Stimulated activated CD4-positive, alpha-beta T cell treated with anti-CD3 and anti-CD28 coated beads, Interleukin-4, amount 100 ng/mL, for 4 hours (primary cell): ENCODE data around the gene C6orf47.

ENCODE experiments used
- DNase-seq, 2 experiments: peaks; one replicate each; pipeline ENCODE4 v3.0.0-alpha.2; 2020

The C6orf47 gene

GRCh38 chr6:31687860-31688693 lies 27.5 kb upstream of the C6orf47 start:
- no peak for DNase-seq

- DNase-seq: no peak
These were observed 26.7 kb upstream of the C6orf47 start for GRCh38 chr6:31687321-31687720.

DNA sequence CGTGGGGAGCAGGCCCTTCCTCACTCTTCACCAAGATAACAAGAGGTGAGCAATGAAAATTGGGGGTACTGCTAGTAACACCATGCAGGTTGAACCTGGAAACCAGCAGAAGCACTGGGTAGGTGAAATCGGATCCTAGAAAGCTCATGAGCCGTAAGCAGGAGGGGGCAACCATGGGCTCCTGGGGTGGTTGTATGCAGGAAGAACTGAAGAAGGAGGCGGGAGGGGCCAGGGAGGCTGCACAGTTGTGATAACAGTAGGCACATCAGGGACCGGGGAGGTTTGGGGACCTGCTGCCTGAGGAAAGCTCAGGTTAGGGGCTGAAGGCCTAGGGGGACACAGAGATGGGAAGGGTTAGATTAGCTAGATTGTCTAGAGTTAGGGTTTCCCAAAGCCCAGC lies 25.9 kb upstream of the C6orf47 start:
- no peak for DNase-seq

GRCh38 chr6:31683591-31683990 lies 23.0 kb upstream of the C6orf47 start:
- no peak for DNase-seq

DNA sequence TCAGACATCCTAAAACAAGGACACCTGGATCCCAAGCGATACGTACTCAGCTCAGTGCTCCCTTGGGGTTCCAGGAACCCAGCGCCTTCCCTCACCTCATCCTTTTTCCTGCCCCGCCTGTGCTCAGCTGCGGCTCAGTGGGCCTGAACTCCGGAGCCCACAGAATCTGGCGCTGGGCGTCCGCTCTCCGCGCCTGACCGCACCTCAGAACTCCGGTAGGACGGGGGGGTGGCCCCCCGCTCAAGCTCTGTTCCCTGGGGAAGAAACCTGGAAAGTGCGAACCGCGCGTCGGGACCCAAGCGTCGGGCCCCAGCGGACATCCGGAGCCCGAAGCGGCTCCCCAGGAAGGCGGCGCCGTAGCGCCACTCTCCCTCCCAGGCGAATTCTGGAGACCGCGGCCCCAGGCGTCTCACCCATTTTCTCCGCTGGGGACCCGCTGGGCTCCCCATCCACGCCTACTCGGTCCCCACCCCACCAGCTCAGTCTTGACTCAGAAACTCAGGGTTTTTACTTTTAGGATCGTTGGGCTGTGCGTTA lies 20.6 kb upstream of the C6orf47 start:
- peak; percentile 36 to 40 for DNase-seq

DNA sequence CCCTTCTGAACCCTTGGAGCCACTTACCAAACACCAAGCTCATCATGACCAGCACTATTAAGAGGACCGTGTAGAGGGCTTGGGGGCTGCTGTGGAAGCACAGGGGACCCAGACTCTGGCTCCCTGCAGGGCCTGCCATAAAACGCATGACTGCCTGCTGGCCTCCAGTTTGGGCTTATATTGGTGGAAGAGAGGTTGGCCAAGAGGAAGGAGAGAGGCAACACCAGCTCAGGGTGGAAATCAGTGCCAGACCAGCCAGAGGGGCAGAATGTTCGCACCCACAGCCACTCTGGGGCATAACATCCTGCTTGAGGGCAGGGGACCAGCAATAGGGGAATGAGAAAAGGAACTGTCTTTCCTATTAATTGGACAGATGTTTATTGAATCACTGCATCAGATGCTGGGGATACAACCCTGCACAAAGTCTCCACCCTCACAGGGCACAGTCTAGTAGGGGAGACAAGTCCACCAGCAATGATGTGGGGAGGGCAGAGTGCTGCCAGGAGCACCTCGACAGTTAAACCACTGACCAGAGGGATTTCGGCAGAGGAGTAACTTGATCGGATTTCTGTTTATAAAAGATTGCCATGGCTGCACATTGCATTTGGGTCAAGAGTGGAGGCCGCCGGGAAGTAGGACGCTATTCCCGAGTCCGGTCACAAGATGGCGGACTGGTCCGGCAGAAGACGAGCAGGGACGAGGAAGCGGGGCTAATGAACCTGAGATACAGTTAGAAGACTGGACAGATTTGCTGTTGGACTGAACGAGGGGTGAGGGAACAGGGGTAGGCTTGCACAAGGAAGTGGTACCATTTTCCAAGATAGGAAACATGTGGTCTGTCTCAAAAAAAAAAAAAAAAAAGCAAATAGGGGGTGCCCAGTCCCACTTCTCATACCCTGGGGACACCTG lies 19.9 kb upstream of the C6orf47 start, which contains the start of gene LY6G5C:
TSS of gene LY6G5C (minus strand) at position 842 of the 909 bp plus-strand sequence. CDS start at position 148, 694 bp downstream.
- DNase-seq: peak; percentile 56 to 58

DNA sequence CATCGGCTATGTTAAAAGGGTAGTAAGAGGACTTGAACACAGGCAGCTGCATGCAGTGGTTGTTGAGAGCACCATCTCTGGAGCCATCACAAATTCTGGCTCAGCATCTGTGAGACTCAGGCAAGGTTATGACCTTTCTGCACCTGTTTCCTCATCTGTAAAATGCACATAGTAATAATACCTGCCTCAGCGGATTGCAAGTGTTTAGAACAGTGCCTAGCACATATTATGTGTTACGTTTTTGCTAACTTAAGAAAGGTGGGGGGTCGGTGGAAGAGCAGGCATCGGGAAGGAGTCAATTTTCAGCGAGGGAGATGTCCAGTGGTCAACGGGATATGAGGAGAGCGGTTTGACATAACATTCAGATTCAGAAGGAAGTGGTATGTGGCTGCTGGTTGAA lies 17.4 kb upstream of the C6orf47 start:
- DNase-seq: no peak

DNA sequence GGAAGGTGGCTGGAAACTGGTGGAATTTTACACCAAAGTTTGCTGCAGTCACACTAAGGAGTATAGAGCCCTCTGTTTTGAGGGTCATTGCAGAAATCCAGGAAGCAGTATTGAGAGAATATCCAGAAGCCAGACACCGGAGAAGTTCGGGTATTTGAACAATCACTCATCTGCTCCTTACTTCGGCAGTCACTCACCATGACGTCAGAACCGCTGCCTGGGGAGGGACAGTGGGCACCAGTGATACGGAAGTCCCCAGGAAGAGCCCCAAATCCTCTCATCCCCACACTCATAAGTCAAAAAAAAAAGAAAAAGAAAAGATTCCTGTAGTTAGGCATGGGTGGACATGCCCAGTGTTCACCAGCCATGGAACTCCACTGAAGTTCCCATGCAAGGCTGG lies 16.3 kb upstream of the C6orf47 start:
- no peak for DNase-seq

DNA sequence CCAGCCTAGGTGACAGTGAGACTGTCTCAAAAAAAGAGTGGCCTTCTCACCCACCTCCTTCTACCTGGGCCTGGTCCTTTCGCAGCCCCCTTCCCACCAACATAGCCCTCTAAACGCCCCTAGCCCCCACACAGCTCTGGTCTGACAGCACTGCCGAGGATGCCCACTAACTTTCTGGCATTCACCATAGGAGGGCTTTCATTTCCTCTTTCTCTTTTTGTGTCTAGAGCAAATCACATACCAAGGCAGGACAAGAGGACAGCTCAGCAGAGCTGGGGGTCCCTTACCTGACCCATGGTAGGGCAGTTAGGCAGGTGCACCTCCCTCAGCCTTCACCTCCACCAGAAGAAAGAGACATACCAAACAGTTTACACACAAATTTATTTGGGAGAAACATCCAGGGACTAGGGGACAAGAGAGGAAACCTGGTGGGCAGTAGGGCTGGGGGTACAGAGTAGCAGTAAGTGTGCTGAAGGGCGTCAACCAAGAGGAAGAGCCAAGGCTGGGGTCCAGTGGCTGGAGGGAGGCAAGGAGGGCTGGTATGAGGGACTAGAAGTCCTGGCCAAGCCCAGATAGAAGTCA lies 15.8 kb upstream of the C6orf47 start:
- no peak for DNase-seq

DNA sequence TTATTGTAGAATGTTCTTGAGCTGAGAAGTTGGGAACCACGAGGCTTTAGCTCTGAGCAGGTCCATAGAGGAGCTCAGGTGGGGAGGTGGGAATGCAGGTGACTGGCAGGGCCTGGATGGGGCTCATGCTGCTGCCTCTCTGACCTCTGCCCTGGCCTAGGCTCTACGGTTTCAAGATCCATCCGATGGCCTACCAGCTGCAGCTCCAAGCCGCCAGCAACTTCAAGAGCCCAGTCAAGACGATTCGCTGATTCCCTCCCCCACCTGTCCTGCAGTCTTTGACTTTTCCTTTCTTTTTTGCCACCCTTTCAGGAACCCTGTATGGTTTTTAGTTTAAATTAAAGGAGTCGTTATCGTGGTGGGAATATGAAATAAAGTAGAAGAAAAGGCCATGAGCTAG lies 9.1 kb upstream of the C6orf47 start, which contains the start of gene LY6G5B:
TSS of gene LY6G5B (plus strand) at position 301 of the 400 bp plus-strand sequence. CDS start 975 bp downstream, outside the sequence.
- no peak for DNase-seq

GRCh38 chr6:31666337-31666965 lies 5.9 kb upstream of the C6orf47 start:
- DNase-seq: no peak

GRCh38 chr6:31665501-31666336 lies 5.1 kb upstream of the C6orf47 start, which contains the start of gene CSNK2B:
TSS of gene CSNK2B (plus strand) at chr6:31666080. CDS start at chr6:31666832, 752 bp downstream.
- DNase-seq: peak; percentile 94 to 98

DNA sequence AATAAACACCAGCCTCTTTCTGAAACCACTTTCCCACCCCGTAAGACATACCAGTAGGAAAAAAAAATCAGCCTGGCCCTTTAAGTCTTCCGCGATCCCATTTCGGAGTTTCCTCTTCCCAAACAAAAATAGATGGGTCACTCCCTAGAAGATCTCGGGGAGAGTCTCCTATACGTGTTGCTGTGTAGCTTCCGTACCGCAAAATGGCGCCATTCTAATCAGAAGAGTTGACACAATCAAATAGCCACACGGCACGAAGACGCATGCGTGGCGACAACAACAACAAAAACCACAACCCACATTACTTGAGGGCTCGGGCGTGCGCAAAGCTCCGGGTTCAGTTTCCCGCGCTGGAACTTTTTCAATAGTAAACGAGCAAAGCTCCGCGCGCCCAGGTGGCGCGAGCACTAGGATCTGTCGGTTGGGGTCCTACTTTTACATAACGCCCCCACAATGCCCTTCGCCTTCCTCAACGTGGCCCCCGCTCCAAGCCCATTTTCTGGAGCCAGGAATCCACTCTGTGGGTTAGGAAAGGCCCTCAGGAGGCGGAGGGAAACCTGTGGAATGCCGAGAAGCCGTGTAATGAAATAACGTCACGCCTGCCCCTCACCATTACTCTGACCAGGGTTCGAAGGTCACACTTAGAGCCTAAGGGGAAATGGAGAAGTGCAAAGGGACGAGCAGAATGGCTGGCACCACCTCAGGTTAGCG lies 4.4 kb upstream of the C6orf47 start, which contains the start of gene GPANK1:
TSS of gene GPANK1 (minus strand) at position 208 of the 711 bp plus-strand sequence. CDS start 519 bp downstream, outside the sequence.
- peak; percentile 79 to 87 for DNase-seq

DNA sequence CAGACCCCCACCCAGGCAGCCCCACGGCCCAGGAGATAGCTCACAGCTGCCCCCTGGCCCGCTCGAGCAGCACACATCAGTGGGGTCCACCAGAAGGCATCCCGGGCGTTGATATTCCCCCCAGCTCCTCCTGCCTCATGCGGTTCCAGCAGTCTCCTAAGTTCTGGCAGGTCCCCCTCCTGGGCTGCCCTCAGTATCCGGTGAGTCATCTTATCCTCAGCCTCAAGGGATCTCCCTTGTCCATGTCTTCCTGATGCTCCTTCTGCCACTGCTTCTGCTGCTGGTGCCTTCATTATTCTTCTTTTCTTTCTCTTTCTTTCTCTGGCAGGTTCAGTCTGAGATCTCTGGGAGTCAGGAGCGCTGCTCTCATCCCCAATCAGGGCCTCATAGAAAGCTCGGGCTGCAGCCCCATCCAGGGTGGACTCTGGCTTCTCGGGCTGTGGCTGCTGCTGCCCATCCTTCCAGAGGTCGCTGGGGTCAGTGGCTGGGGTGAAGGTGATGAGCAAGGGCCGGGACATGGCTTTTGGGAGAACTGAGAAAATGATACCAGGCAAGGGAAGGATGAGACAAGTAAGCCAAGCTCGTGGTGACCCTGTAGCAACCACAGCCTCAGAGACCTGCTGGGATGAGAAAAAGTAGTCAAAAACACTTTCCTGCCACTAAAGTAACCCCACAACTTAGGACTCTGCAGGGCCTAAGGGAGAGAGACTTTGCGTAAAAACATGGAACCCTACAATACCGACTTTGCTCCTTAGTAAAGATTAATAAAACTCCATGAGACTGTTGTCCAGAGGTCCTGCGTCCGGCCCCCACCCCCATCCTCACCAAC lies 3.6 kb upstream of the C6orf47 start:
- DNase-seq: no peak

- no peak for DNase-seq
These were observed 2.8 kb upstream of the C6orf47 start for GRCh38 chr6:31663126-31663960.

DNA sequence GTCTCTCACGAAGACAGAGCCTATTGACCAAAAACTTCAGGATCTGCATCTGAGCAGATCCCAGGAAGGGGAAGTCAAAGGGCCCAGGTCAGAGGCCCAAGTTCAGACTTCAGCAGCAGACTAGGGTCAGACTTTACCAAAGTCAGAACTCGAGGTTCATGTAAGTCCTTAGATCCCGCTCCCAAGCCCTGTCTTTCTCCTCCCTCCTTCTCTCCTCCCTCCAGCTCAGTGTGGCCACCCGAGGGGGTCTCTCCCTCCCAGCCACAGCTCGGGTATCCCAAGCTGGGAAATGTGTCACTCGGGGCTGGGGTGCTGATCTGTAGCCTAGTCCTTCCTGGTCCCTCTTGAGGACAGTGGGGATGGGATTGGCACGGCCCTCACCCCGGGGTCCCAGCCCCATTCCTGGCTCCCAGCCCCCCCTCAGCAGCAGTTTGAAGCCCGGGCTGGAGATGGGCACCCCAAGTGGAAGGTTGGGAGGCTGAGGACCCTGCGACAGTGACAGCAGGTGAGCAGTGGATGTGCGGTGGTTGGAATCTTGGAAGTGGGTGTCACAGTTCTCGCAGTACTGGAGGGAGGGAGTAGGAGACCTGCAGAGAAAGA lies 1.6 kb upstream of the C6orf47 start:
- no peak for DNase-seq

DNA sequence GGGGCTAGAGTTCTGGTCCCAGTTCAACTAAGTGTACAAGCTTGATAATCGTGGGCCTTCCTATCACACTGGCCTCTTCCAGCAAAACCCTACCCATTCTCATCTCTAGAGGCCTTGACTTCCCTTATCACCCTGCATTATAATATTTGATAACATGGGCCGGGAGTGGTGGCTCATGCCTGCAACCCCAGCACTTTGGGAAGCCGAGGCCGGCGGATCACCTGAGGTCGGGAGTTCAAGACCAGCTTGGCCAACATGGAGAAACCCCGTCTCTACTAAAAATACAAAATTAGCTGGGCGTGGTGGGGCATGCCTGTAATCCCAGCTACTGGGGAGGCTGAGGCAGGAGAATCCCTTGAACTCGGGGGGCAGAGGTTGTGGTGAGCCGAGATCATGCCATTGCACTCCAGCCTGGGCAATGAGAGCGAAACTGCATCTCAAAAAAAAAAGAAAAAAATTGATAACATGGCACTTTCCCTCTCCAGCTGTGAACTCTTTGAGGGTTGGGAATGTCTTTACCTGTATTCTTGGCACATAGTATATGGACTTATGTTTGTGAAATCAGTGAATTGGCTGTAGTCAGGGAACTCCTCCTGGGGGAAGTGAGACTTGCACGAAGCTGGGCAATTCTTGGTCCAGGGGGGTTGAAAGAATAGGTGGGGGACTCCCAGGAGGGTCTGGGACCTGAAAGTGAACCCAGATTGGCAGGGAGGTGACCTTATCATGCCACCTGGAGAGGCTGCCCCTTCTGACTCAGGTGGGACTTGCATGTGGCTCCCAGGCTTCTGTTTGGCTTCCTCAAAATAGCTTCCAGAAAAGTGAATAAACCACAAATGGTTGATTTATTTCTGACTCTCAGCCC lies 915 bp upstream of the C6orf47 start:
- DNase-seq: no peak
